GM12872 (cell line): ENCODE measurements around the gene ENDOG.

Experiments used
- TF ChIP-seq, protein P1 (sequence below): IDR thresholded peaks from 3 replicates; pipeline ENCODE4 v1.5.1; 2011; ENCODE audit warnings: low read depth, mild to moderate bottlenecking, low read length, moderate library complexity; ENCODE audit not compliant: insufficient read depth

ENDOG gene

GRCh38 chr9:128820665-128821583, 2.6 kb downstream of the ENDOG start:
- TF ChIP-seq, protein P1, sequence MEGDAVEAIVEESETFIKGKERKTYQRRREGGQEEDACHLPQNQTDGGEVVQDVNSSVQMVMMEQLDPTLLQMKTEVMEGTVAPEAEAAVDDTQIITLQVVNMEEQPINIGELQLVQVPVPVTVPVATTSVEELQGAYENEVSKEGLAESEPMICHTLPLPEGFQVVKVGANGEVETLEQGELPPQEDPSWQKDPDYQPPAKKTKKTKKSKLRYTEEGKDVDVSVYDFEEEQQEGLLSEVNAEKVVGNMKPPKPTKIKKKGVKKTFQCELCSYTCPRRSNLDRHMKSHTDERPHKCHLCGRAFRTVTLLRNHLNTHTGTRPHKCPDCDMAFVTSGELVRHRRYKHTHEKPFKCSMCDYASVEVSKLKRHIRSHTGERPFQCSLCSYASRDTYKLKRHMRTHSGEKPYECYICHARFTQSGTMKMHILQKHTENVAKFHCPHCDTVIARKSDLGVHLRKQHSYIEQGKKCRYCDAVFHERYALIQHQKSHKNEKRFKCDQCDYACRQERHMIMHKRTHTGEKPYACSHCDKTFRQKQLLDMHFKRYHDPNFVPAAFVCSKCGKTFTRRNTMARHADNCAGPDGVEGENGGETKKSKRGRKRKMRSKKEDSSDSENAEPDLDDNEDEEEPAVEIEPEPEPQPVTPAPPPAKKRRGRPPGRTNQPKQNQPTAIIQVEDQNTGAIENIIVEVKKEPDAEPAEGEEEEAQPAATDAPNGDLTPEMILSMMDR: no peak

DNA sequence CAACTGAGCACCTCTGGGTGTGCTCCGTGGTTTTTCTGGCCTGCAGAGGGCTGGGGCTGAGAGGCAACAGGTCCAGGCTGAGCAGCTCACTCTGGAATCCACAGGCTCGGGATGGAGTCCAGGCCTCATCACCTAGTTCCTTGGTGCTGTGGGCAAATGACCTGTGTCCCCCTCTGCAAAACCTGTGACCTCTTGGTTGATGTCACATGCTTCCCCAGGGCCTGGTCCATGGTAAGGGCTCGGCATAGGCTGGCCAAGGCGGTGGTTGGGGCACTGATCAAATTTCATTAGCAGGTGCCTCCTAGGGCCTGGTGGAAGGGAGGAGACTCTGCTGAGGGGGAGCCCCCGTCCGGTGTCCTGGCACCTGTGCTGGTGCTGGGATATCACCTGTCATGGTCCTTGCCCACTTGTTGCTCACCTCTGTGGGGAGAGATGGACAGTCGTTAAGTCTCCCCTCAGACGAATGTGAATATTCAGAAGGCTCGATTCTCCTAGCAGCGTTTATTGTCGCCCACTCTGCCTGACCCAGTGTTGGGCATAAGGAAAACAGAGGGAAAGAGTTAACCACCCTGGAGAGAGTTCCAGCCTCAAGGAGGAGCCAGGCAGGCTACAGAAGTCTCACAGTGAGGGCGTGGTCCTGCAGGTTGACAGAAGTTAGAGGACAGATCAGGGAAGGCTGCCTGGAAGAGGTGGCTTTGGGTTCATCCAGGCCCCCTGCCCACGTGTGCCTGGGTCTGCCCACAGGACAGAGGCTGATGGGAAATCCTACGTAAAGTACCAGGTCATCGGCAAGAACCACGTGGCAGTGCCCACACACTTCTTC, 3.5 kb downstream of the ENDOG start:
- TF ChIP-seq, protein P1: no peak

- TF ChIP-seq, protein P1: no peak
Measured at GRCh38 chr9:128822407-128823042, 4.2 kb downstream of the ENDOG start.

DNA sequence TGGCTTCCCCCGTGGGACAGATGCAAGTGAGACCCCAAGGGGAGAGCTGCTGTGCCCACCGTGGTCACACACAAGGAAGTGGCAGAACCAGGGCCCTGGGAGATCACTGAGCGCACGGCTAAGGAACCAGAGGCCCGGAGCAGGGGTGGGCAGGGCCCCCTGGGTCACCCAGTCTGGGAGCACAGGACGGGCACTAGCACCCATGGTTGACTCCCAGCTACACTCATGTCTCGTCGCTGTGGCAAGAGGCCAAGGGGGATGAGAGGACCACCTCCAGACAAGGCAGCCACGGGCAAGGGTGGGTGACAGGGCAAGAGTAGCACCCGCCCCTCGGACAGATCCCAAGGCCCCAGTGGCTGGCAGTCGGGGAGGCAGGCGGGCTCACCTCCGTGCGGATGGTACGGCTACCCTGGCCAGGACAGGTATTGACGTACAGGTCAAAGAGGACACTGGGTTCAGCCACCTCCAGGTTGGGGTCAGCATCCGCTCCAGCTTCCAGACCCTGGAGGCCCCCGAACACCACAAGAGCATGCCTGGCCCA, 5.1 kb downstream of the ENDOG start:
- TF ChIP-seq, protein P1: no peak

DNA sequence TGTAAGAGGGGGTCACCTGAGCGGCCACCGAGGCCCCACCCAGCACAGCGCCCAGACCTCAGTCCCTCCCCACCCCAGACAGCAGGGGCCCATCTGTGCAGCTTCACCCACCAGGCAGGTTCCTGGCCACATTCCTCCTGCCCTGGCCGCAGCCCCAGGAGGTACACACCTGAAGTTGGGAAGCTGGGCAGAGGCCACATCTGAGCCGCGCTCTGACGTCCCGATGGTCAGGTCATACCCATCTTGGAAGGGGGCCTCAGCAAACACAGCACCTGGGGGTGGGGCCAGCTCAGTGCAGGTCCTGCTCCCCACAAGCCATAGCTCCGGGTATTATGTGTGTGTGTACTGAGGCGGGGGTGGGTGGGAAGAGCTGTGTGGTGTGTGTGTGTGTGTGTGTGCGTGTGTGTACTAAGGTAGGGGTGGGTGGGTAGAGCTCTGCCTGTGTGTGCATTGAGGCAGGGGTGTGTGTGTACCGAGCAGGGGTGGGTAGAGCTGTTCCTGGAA, 5.7 kb downstream of the ENDOG start:
- TF ChIP-seq, protein P1: no peak

- TF ChIP-seq, protein P1: no peak
Measured at GRCh38 chr9:128824911-128825310, 6.6 kb downstream of the ENDOG start.
